GM18505 (cell line): ENCODE measurements around the gene TBCE.

ENCODE experiments used
- ATAC-seq: cut with Tn5 transposase; IDR thresholded peaks from one replicate; pipeline ENCODE4 v1.9.1; 2021; ENCODE audit not compliant: unreplicated experiment
- POLR2A ChIP-seq: IDR thresholded peaks from 4 replicates; pipeline ENCODE4 v1.6.1; 2011; ENCODE audit warnings: borderline replicate concordance; ENCODE audit not compliant: insufficient read depth, insufficient read length; ENCODE audit errors: extremely low read depth

TBCE gene

DNA sequence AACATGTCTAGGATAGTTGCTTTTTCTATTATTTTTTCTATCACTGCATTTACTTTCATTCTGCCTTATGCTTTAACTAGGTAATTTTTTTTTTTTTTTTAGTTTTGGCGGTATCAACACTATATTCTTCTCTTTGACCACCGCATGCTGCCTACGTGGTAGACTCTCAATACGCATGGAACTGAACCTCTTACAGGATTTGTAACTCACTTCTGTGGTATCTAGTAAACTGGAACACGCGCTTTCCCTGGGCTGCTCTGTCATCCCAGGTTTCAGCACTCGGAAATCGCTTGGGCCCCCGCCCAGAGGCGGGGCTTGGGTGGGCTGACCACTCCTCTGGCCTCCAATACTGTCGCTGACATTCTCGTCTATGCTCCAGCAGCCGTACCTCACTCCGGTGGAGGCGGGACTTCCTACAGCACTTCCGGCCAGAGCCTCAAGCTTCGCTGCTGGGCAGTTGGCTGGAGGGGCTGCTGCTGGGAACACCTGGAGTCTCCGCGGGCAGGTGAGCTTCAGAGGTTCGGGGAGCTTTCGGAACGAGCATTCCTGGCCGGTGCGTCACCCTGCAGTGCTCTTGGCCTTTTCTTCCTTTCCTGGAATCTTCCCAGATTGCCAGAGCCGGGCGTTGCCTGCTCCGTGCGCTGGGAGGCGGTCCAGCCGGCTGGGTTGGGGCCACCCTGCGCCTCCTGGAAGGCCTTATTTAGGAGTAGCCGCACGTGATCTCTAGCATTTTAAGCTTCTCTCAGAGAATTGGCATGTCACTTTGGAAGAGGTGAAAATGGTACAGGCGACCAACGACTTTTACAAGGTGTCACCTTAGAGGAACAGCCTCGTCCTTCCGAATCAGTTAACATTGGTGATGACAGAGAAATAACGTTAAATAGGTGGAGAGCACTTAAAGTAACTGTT, at the start of gene TBCE:
TSS of gene TBCE (plus strand) at position 428 of the 909 bp plus-strand sequence. CDS start 12,623 bp downstream, outside the sequence.
- peak; percentile 96 for TF ChIP-seq POLR2A
- ATAC-seq, result peak; percentile 99

DNA sequence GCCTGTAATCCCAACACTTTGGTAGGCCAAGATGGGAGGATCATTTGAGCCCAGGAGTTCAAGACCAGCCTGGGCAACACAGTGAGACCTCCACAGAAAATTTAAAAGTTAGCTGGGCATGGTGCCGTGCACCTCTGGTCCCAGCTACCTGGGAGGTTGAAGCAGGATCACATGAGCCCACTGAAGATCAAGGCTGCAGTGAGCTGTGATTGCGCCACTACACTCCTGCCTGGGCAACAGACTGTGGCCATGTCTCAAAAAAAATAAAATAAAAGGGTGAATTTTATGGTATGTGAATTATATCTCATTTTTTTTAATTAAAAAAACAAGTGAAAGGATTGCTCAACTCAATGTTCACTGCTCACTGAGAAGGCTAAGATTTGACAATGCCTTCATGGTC, 48.0 kb upstream of the TBCE start:
- TF ChIP-seq POLR2A, result no peak

DNA sequence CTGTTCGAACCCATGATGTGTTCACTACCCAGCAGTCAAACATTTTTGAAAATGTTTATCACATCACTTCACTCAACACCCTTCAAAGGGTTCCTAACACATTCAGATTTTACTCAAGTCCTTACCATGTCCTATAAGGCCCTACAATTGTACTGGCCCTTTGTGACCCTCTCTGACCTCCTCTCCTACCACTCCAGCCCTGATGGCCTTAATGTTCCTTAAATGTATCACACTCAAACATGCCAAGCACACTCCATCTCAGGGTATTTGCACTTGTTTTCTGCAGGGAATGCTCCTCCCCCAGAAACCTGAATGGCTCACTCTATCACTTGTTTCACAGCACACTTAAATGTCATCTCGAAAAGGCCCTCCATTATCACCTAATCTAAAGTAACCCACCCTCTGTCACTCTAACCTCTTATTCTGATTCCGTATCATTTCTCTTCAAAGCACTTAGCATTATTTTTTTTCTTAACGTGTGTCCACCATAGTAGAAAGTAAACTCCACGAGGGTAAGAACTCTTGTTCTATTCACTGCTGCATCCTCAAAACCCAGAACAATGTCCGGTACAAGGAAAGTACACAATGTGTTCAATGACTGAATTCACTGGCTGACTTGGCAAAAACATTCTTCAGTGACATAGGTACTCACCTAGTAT, 46.6 kb upstream of the TBCE start:
- no peak for TF ChIP-seq POLR2A
- ATAC-seq, result no peak

More for the DNA sequence above, 48.0 kb upstream of the TBCE start:
- ATAC-seq, result no peak

GRCh38 chr1:235324296-235324695, 42.9 kb upstream of the TBCE start:
- no peak for ATAC-seq
- no peak for TF ChIP-seq POLR2A

DNA sequence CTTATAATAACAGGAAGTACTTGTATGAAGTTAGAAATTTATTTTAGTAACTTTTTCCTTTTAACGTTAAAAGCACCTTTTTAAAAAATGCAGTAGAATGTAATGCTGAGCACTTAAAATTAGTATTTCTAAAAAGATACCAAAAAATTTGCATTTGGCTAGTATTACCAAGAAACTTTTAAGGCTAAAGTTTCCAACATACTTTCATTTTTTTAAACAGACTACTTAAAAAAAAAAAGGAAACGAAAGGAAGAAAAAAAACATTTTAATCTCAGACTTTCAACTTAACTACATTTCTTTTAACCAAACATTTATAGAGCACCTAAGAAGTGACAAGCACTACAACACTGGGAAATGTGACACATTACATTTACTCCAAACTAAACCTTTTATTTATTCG, 42.1 kb upstream of the TBCE start:
- ATAC-seq, result no peak
- TF ChIP-seq POLR2A, result no peak

DNA sequence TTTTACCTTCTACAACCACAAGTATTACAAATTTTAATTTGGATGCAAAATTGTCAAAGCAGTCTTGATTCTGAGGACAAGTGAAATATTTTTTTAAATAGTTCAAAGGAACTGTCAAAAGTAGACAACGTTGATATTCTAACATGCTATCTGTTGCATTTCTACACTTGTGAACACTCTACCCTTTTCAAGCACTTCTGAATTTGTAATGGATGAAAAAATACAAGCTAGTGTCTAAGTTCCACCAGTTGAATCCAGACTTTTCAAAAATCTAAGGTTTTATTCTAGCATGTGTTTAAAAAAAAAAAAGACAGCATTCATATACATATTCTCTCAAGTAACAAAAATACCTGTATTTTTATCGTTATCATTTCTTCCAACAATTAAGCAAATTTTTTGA, 41.4 kb upstream of the TBCE start:
- no peak for TF ChIP-seq POLR2A
- ATAC-seq, result no peak

GRCh38 chr1:235326719-235327558, 40.3 kb upstream of the TBCE start:
- ATAC-seq, result peak; percentile 17

DNA sequence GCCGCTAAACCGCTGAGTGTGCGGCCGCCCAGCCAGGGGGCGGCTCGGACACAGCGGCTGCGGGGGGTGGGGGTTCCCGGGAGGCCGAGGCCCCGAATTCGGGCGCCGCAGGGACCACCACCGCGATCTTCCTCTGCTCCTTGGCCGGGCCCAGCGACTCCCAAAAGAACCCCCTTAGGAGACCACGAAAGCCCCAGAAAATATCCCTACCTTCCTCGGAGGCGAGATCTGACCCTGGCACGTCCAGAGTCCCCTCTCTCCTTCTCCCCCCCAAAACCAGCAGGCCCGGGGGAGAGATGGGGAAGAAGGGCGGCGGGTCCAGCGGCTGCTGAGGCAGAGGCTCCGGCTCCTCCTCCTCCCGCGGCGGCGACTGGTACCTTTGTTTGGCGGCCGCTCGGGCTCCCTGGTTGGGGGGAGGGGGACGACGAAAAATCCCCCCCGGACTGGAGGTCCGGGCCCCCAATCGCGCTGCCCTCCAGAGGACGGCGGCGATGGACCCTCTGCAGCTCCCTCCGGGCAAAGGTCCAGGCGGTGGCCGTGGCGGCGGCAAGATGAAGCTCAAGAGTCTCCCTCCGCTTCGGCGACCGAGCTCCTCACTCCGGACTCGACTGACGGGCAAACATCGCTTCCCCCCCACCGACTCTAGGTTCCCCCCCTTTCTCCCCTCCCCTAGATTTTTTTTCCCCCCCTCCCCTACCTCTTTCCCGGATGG, 39.5 kb upstream of the TBCE start, which contains the start of gene ARID4B:
TSS of gene ARID4B (minus strand) at position 621 of the 712 bp plus-strand sequence. CDS start 1,260 bp downstream, outside the sequence.
- ATAC-seq, result peak; percentile 11
- TF ChIP-seq POLR2A, result peak; percentile 56

More at GRCh38 chr1:235326719-235327558, 40.3 kb upstream of the TBCE start:
- TF ChIP-seq POLR2A, result no peak

DNA sequence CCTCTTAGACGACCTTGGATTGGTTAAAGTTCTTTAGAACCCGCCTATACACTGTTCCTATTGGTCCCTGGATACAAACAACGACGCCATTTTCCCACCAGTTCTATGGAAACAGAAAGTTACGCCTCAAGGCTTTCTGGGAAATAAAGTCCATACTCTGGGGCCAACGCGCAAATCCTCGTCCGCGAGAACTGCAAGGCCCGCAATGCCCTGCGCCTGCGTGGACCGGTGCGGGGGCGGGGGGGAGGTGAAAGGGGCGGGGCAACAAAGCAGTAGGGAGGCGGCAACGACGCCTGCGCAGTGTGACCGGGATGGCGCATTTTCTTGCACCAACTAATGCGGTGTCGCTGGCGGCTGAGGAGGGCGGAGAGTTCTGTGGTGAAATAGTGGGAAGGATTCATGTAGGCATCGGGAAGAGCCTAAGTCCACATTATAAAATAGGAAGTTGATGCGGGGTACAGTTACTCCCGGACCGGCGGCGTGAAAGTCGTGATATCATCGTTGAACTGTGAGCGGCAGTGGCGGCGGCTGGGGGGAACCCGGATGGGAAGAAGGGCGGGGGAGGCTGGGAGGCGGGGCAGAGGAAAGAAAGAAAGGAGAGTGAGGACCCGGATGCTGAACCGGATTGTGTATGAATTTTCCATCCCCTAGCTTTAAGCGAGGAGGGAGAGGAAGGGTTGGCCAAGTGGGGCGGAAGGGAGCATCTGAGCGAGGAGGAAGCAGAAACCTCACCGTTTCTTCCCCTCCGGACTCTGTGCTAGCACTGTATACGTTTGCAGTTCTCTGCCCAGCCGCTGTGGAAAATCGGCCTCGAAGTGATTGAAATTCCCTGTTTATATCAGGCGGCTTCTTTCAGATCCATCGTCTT, 38.7 kb upstream of the TBCE start, which contains the start of gene GGPS1:
TSS of gene GGPS1 (plus strand) at position 300 of the 868 bp plus-strand sequence. CDS start 6,695 bp downstream, outside the sequence.
- peak; percentile 79 for TF ChIP-seq POLR2A
- ATAC-seq, result peak; percentile 54

DNA sequence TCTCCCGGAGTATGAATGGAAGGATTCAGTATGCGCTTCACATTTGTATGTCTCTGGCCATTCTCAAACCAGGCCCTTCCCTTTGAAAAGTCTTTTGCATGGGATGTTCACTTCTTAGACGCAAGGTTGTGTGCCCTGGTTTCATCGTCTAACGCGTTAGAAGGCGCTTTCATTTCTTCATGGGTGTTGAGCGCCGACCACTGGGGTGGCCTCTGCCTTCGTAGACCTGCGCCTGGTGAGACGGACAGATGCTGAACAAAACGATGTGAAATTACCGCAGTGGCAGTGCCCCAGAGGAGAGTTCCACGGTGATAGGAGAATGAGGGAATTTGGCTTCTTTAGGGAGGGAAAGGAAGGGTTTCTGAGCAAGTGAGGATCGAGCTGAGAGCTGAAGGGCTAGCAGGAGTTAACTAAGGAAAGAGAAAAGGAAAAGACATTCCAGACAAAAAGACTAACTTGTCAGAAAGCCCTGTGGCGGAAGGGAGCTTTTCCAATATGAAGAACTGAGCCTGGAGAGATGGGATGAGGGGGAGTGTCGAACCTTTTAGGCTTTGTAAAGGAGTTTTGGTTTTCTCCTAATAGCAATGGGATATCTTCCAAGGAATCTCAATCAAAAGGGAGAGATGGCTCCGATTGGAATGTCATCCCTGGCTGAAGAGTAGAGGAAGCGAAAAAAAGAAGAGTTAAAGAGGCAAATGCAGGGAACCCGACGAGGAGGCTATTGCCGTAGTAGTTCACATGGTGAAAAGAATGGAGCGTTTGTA, 37.9 kb upstream of the TBCE start:
- TF ChIP-seq POLR2A, result no peak
- ATAC-seq, result peak; percentile 22

GRCh38 chr1:235330918-235331285, 36.3 kb upstream of the TBCE start:
- no peak for TF ChIP-seq POLR2A
- ATAC-seq, result no peak
